ENCODE data around the gene KIRREL1. TPM values are rescaled to one million over a fixed set of nuclear protein-coding genes. Genes with fewer than 3 reads are reported as not detected.
A peak's percentile ranks its signal among the peaks of the same experiment; 100 is the strongest.

Gene KIRREL1
- total RNA-seq, 1 experiment from 2014 or later: 30.5 TPM

DNA sequence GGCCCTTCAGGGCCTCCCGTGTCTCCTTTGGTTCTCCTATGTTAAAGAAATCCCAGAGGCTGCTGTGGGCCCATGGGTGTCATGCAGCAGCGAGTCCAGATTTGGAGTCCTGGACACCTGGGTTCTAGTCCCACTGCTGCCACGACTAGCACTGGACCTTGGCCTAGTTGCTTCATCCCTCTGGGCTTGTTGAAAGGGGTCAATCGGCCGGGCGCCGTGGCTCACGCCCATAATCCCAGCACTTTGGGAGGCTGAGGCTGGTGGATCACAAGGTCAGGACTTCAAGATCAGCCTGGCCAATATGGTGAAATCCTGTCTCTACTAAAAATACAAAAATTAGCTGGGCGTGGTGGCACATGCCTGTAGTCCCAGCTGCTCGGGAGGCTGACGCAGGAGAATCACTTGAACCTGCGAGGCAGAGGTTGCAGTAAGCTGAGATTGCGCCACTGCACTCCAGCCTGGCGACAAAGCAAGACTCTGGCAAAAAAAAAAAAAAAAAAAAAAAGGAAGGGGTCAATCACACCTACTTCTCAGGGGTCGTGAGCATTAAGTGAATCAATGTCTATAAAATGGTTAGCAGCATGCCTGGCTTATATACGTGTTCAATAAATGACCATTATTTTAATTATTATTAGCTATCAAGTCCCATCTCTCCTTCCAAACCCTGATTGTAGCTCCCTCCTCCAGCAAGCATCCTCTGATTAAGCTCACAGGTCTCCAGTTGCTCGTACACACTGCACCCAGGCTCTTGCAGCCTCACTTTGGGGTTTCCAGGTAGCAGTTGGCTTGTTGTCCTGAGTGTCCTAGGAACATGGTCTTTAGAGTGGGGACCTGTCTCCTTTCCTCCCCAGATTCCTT, 43.8 kb downstream of the KIRREL1 start:
- Histone ChIP-seq H2AK5ac (ENCODE audit: insufficient read length, low read length) (no peak overlapping the region), H3K18ac (ENCODE audit: insufficient read length, low read depth, low read length) (no peak overlapping the region), H3K79me2 (ENCODE audit: insufficient read depth, low read length) (no peaks in the 10 kb centered on the region; the same call in 1 of the 2 replicates), H2BK15ac (ENCODE audit: low read depth, low read length) (no peak overlapping the region), H3K9me3 (ENCODE audit: control insufficient read depth, low read depth, low read length) (no peaks in the 10 kb centered on the region), H2BK5ac (ENCODE audit: insufficient read length, low read length) (no peak overlapping the region), H3K27ac (ENCODE audit: insufficient read length, low read depth, low read length) (no peak overlapping the region), H2BK120ac (ENCODE audit: low read depth, low read length, poor library complexity, severe bottlenecking) (no peak overlapping the region), H4K20me1 (ENCODE audit: control insufficient read depth, insufficient read depth, insufficient read length) (no peaks in the 10 kb centered on the region), H2BK12ac (ENCODE audit: insufficient read length, low read depth, low read length) (no peak overlapping the region), H3K4ac (ENCODE audit: low read depth, low read length) (no peak overlapping the region), H3T11ph (ENCODE audit: low read length) (no peak overlapping the region), H2AFZ (ENCODE audit: low read length) (no peak overlapping the region), H3K9ac (ENCODE audit: extremely low read depth, insufficient read length, low read length) (no peak overlapping the region), H4K91ac (ENCODE audit: insufficient read length, low read depth, low read length) (no peak overlapping the region), H3K23me2 (ENCODE audit: insufficient read length, low read depth, low read length, poor library complexity, severe bottlenecking) (no peaks in the 10 kb centered on the region), H2BK20ac (ENCODE audit: low read depth, low read length, poor library complexity, severe bottlenecking) (no peak overlapping the region), H4K5ac (ENCODE audit: insufficient read length, low read depth, low read length) (no peak overlapping the region), H3K56ac (ENCODE audit: insufficient read length, low read depth, low read length) (no peak overlapping the region), H3K23ac (ENCODE audit: insufficient read length, low read depth, low read length) (no peak overlapping the region), H4K8ac (replicated peaks; ENCODE audit: insufficient read length, low read depth, low read length) (no peak overlapping the region), H3K4me2 (ENCODE audit: insufficient read depth, insufficient read length, low read length) (no peak overlapping the region), H3K4me1 (ENCODE audit: insufficient read depth, low read length) (peaks cover 7% of the 10 kb centered on the region; the same call in 1 of the 2 replicates), H3K79me1 (ENCODE audit: insufficient read depth, low read depth, low read length, poor library complexity, severe bottlenecking) (peaks cover 4% of the 10 kb centered on the region), H3K27me3 (ENCODE audit: insufficient read depth, low read length) (no peaks in the 10 kb centered on the region), H3K14ac (ENCODE audit: insufficient read depth, low read length) (no peak overlapping the region)
- Mint-ChIP-seq H3K27ac (peak overlapping the region in 2 of 3 experiments; percentile 51 to 80; a peak in 3 of 7 replicates), H3K9me3 (no peaks in the 10 kb centered on the region), H3K36me3 (ENCODE audit: insufficient read depth in 1 of 3, low read depth in 3 of 3) (peaks cover 5 to 8% (median 6%) of the 10 kb centered on the region in 3 experiments; a peak in 6 of 7 replicates), H3K4me1 (peaks cover 30 to 46% of the 10 kb centered on the region in 2 experiments), H3K27me3 (ENCODE audit: low read depth) (no peaks in the 10 kb centered on the region), H3K4me3 (no peak overlapping the region)
- WGBS (ENCODE audit: extremely low coverage, insufficient read length, low lambda C conversion rate): no CpG with 5 or more reads among the region's 17 CpGs
- DNase-seq: no peak
- TF ChIP-seq, protein P1, sequence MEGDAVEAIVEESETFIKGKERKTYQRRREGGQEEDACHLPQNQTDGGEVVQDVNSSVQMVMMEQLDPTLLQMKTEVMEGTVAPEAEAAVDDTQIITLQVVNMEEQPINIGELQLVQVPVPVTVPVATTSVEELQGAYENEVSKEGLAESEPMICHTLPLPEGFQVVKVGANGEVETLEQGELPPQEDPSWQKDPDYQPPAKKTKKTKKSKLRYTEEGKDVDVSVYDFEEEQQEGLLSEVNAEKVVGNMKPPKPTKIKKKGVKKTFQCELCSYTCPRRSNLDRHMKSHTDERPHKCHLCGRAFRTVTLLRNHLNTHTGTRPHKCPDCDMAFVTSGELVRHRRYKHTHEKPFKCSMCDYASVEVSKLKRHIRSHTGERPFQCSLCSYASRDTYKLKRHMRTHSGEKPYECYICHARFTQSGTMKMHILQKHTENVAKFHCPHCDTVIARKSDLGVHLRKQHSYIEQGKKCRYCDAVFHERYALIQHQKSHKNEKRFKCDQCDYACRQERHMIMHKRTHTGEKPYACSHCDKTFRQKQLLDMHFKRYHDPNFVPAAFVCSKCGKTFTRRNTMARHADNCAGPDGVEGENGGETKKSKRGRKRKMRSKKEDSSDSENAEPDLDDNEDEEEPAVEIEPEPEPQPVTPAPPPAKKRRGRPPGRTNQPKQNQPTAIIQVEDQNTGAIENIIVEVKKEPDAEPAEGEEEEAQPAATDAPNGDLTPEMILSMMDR (conservative IDR thresholded peaks at IDR 0.05): no peak

Data from H9 (cell line).